ENCODE measurements around the gene TOGARAM2. TPM values are rescaled to one million over a fixed set of nuclear protein-coding genes. Genes with fewer than 3 reads are reported as not detected.

Gene TOGARAM2
- total and polyA plus RNA-seq, 8 donors = 0.43 to 3.5 (median 0.89) TPM; not detected in 1

DNA sequence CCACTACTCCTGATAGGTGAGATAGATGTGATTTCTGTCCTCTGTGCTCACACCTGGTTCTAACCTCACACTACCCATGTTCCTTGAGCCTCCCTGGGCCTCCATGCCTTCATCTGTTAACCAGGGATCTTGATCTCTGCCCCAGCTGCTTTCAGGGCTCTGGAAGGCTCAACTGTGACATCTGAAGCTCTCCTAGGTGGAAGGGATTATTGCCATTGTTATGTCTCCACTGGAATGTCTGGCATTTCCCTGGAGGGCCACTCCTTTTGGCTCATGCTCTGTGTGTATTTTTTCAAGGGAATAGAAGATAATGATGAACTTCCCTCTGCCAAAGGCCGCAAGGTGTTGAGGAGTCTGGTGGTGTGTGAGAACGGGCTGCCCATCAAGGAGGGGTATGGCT is 52.1 kb downstream of the TOGARAM2 start:
- Histone ChIP-seq H3K27me3 (no peaks in the 10 kb centered on the region), H3K36me3 (no peaks in the 10 kb centered on the region), H3K27ac (no peak overlapping the region), H3K4me1 (no peaks in the 10 kb centered on the region), H3K4me3 (no peak overlapping the region), H3K9me3 (no peaks in the 10 kb centered on the region)
- TF ChIP-seq POLR2A (IDR thresholded peaks at IDR 0.05) (no peak), POLR2AphosphoS5 (IDR thresholded peaks at IDR 0.05) (no peak), EP300 (IDR thresholded peaks at IDR 0.05) (no peak), CTCF (IDR thresholded peaks at IDR 0.05) (no peak)
- intact Hi-C loops (cut with DNase I; ENCODE audit: low total_unique reads) = no loop called here
- 16 to 58% (median 32%) methylated on average over 2 of the region's 2 CpGs for WGBS, 5 donors
- no peak for DNase-seq

DNA sequence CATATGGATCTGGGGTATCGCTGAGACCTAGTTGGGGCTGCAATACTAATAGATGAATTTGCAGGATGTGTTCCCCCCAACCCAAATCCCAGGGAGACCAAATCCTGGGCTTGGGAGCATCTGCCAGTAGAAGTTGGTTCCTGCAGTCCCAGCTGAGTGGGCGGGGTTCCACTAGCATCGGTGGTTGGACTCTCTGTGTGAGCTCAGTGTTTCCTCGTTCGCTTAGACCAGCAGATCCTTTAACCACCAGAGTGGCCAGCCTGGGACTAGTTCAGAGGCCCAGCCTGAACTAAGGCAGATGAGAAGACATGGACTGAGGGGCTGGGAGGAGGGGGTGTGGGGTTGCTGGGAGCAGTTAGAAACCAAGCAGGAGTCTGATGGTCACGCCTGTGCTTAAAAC is 52.6 kb downstream of the TOGARAM2 start:
- H3K4me1 ChIP-seq = no peaks in the 10 kb centered on the region
- H3K9me3 ChIP-seq = no peaks in the 10 kb centered on the region
- TF ChIP-seq CTCF (IDR thresholded peaks at IDR 0.05) (no peak), POLR2AphosphoS5 (IDR thresholded peaks at IDR 0.05) (no peak), POLR2A (IDR thresholded peaks at IDR 0.05) (no peak), EP300 (IDR thresholded peaks at IDR 0.05) (no peak)
- H3K27me3 ChIP-seq = no peaks in the 10 kb centered on the region
- DNase-seq = no peak
- H3K4me3 ChIP-seq = no peak overlapping the region
- no peaks in the 10 kb centered on the region for H3K36me3 ChIP-seq
- no peak overlapping the region for H3K27ac ChIP-seq
- WGBS, 5 donors = 67 to 95% (median 75%) methylated on average over 2 to 6 of the region's 6 CpGs
- intact Hi-C loops (cut with DNase I; ENCODE audit: low total_unique reads) = no loop called here

GRCh38 chr2:29035016-29035745 is 54.1 kb downstream of the TOGARAM2 start:
- 89 to 93% (median 91%) methylated on average over 11 to 17 of the region's 17 CpGs for WGBS, 5 donors
- DNase-seq = no peak
- intact Hi-C loops (cut with DNase I; ENCODE audit: low total_unique reads) = no loop called here

More at GRCh38 chr2:29035016-29035745, 54.1 kb downstream of the TOGARAM2 start:
- Histone ChIP-seq H3K36me3 (no peaks in the 10 kb centered on the region), H3K4me1 (peaks cover 0 to 9% (median 0%) of the 10 kb centered on the region in 4 donors), H3K27ac (no peak overlapping the region), H3K4me3 (no peak overlapping the region), H3K27me3 (no peaks in the 10 kb centered on the region), H3K9me3 (no peaks in the 10 kb centered on the region)
- TF ChIP-seq EP300 (IDR thresholded peaks at IDR 0.05) (no peak), POLR2A (IDR thresholded peaks at IDR 0.05) (no peak), CTCF (IDR thresholded peaks at IDR 0.05) (no peak), POLR2AphosphoS5 (IDR thresholded peaks at IDR 0.05) (no peak)
